NK-92 (cell line): ENCODE measurements around the gene FAM234A.
"Not testable (repeated sequence)": the region's sequence is repeated elsewhere in the genome, so short reads cannot be mapped to it uniquely, and the experiment has no call there.

ENCODE experiments used
- DNase-seq: peaks from one replicate; lab custom pipeline; 2025; ENCODE audit not compliant: unreplicated experiment; lab: John Stamatoyannopoulos, UW

The FAM234A gene

GRCh38 chr16:264440-264951 is 29.9 kb downstream of the FAM234A start:
- no peak for DNase-seq

DNA sequence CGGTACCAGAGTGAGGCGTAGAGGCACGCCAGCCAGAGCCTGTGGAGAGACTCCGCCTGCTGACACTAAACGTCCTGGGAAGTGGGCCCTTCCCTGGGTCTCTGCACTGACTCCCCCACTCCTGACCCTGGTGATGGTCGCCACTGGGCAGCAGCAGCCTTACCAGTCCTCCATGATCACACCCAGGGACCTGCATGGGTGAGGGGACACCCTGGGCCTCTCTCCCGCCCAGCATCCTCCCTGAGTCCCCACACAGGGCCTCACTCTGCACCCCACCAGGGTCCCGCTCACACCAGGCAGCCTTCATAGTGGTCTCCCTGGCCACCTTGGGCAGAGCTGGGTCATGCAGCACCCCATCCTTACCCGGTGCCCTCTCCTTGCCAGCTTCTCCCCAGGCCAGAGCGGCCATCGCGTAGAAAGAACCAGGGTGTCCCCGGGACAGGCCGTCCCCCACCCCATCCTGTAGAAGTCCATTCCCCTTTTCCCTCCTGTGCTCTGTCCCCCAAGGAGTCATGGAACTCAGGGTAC is 30.4 kb downstream of the FAM234A start:
- no peak for DNase-seq

GRCh38 chr16:265711-266110 is 31.1 kb downstream of the FAM234A start:
- no peak for DNase-seq

GRCh38 chr16:266258-267164 is 31.9 kb downstream of the FAM234A start:
- no peak for DNase-seq

GRCh38 chr16:267562-267961 is 32.9 kb downstream of the FAM234A start:
- not testable (repeated sequence) for DNase-seq

GRCh38 chr16:268141-269053 is 33.8 kb downstream of the FAM234A start:
- no peak for DNase-seq

GRCh38 chr16:269061-269796 is 34.6 kb downstream of the FAM234A start:
- DNase-seq: no peak

DNA sequence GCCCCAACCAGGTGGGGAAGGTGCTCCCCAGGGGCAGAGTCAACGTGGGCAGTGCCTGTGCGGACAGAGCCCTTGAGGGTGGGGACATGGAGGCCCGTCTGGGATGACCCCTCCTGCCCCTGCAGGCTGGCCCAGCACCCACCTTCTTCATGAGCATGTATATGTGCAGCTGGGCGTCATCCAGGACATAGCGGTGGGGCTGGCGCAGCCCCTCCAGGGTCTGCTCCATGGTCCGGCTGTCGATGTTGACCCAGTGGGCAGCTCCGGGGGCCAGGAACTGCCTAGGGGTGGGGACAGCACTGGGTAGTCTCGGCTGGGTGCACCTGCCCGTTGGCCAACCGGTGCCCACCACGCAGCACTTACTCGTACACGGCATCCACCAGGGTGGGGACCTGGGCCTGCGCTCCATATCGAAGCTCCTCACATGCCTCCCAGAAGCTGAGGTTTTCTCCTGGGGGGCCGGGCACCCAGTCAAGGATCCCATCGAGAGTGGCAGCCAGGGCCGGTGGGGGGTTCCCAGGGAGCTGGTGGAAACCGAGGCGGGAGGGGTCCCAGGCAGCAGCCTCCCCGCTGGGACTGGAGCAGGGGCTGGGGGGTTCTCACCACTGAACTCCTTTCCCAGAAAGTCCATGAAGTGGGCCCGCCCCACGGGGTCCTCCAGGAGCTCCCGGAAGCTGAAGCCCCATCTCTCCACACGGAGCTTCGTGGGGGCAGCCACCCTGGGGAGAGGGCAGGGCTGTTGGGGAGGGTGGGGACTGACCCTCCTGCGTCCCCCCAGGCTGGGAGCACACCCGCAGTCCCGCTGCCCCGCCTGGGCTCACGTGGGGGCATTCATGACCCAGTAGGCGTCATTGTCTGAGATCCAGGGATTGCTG is 36.0 kb downstream of the FAM234A start:
- no peak for DNase-seq

DNA sequence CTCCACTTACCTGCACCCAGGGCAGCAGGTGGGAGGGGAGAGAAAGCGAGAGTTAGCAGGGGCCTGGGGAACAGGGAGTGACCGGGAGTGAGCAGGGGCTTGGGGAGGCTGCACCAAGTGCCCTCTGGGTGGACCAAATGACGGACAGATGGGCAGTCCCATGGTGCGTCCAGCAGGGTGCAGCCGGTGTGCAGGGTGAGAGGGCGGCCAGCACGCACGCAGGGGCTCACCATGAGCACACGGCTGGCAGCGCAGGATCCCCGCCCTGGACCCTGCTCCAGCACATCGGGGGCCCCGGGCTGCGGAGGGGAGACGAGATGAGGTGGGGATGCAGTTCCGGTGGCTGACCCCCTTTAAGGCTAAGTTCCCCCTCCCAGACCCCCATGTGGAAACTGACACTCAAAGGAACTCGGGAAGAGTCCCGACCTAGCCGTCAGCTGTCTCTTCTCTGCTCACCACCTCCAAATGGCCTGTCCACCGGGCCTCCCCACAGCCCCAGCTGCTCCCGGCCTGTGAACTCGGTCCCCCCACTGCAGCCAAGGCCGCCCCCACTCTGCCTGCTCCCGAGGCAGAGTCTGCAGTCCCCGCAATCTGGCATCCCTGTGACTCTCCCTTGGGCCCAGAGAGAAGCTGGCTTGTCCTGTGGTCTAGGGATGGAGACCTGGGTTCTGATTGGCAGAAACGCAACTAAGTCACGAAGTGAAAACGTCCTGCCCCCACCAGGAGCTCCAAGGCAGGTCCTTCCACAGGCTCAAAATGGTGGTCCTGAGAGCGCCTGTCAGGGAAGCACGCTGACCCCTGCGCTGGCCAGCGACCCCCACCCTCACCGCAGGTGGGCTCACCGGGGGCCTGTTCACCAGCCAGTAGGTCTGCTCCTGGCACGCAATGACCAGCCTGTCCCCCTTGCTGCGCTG is 38.3 kb downstream of the FAM234A start:
- DNase-seq: no peak

GRCh38 chr16:273547-274421 is 39.2 kb downstream of the FAM234A start:
- no peak for DNase-seq

DNA sequence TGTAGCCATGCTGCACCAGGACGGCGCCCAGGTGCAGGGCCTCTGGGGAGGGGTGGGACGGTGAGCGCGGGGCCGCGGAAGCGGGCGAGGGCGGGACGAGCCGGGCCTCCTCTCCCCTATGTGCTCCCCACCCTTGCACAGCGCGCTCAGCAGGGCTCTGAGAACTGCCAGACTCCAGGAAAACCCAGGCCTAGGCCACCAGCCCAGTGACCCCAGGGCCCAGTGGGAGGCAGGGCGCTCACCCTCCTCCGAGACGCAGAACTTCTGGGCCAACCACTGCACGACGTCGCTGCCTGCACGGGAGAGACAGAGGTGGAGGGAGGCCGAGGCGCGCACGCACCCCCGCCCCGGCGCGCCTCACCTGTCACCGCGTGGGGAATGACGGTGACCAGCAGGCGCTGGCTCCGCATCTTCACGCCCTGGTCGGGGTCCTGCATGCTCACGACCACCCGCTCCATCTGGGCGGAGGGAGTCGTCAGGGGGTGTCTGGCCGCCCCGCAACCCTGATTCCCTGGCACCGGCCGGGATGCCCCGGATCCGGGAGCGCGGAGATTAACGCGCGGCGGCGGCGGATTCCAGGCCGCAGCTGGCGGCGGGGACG is 40.5 kb downstream of the FAM234A start:
- no peak for DNase-seq

DNA sequence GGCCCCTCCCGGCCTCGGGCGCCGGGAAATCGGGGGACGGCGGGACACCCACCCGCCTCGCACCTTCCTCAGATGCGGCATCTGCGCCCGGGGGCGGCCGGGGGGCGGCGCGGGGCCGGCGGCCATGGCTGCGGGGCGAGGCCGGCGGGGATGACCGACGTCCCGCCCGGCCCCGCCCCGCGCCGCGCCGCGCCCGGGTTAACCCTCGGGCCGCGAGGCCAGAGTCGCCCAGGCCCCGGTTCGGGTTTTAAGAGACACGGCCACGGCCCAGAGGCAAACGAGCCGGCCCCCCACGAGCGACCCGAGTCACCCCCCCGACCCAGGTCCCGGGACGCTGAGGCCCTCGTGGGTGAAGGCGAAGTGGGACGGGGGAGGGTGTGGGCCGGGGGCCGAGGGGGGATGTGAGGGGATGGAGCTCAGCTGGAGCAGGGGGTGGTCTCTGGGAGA is 41.2 kb downstream of the FAM234A start, which contains the start of gene RGS11:
TSS of gene RGS11 (minus strand) at position 159 of the 447 bp plus-strand sequence. CDS start at position 126, 33 bp downstream.
- DNase-seq: no peak

DNA sequence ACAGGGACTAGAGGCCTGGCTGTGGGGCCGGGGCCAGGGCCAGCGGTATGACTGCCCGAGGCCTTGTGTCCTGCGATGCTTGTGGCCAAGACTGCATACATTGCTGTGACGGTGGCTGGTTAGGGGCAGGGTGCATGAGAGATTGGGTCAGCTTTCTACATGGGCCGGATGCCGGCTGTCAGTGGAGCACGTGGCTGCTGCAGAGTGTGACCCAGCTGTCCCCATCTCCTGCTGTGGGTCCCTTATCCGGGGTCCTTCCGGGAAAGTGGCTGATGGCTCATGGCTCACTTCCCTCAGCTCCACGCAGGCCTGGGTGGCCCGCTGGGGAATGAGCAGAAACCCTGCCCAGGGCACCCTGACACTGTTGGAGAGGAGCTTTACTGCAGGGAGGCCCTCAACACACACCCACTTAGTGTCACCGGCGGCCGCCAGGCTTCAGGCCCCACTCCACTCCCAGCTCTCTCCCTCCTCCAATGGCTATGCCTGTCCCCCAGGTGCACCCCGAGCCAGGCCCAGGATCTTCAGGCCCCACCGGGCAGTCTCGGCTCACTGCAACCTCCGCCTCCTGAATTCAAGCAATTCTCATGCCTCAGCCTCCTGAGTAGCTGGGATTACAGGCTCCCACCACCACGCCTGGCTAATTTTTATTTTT is 41.9 kb downstream of the FAM234A start:
- no peak for DNase-seq

GRCh38 chr16:278863-279366 is 44.3 kb downstream of the FAM234A start:
- no peak for DNase-seq

DNA sequence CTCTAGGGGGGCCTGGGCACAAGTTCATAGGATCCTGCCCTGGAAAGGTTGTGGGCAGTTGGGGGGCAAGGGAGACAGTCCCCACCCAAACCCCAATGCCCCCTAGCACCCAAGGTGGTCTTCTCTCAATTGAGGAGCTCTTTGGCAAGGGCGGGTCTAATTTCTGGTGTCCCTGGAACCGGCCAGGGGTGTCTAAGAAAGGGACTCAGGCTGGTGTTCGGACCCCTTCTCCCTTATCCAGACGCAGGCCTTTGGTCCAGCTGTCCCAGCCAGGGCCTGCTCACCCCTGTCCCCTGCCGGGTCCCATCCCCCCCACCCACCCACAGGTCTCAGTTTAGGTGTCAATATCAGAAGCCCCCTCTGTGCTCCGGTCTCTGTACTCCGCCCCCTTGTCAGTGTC is 44.9 kb downstream of the FAM234A start:
- DNase-seq: no peak

- DNase-seq: no peak
Measured at GRCh38 chr16:280005-280460, 45.4 kb downstream of the FAM234A start.
